OCI-LY1 (cell line): Measurements from ENCODE around the gene JAKMIP3.

Source experiments
- H2AFZ ChIP-seq: fragments of 200-600 bp; sonication (generic), shearing (Covaris generic); 2 replicates; pipeline ENCODE4 v1.6.0; 2014; ENCODE audit warnings: antibody characterized with exemption, mild to moderate bottlenecking, low read length
- H3F3A ChIP-seq: fragments of 200-600 bp; sonication (generic), shearing (Covaris generic); 2 replicates; pipeline ENCODE4 v1.6.0; 2014; ENCODE audit warnings: mild to moderate bottlenecking, antibody characterized with exemption, low read length, moderate library complexity; ENCODE audit not compliant: insufficient read depth
- H3K27ac ChIP-seq: fragments of 200-600 bp; sonication (generic); 2 replicates; pipeline ENCODE4 v1.5.1; 2014; ENCODE audit warnings: low read length, mixed run types, mild to moderate bottlenecking, low read depth; ENCODE audit not compliant: poor library complexity, severe bottlenecking
- H3K27me3 ChIP-seq: fragments of 200-600 bp; sonication (generic); 2 replicates; pipeline ENCODE4 v1.6.0; 2014; ENCODE audit warnings: antibody characterized with exemption, mild to moderate bottlenecking, low read length, moderate library complexity; ENCODE audit not compliant: insufficient read depth
- H3K36me3 ChIP-seq: fragments of 200-600 bp; sonication (generic); 2 replicates; pipeline ENCODE4 v1.6.1; 2014; ENCODE audit warnings: mild to moderate bottlenecking, antibody characterized with exemption, low read length, moderate library complexity, mixed read lengths; ENCODE audit not compliant: insufficient read depth
- H3K4me1 ChIP-seq: fragments of 200-600 bp; sonication (generic); 2 replicates; pipeline ENCODE4 v1.5.1; 2014; ENCODE audit warnings: mild to moderate bottlenecking, low read length, moderate library complexity; ENCODE audit not compliant: insufficient read depth, severe bottlenecking
- H3K4me2 ChIP-seq: fragments of 200-600 bp; sonication (generic), shearing (Covaris generic); 2 replicates; pipeline ENCODE4 v1.6.1; 2014; ENCODE audit warnings: low read length
- H3K4me3 ChIP-seq: fragments of 200-600 bp; sonication (generic); 2 replicates; pipeline ENCODE4 v1.5.1; 2014; ENCODE audit warnings: low read length, low read depth, mild to moderate bottlenecking, mixed read lengths; ENCODE audit not compliant: poor library complexity, severe bottlenecking
- H3K79me2 ChIP-seq: fragments of 200-600 bp; shearing (Covaris generic); 2 replicates; pipeline ENCODE4 v1.6.1; 2016; ENCODE audit warnings: mixed run types, low read length, mixed read lengths; ENCODE audit not compliant: insufficient read depth
- H3K9ac ChIP-seq: fragments of 200-600 bp; sonication (generic), shearing (Covaris generic); 2 replicates; pipeline ENCODE4 v1.6.1; 2014; ENCODE audit warnings: mild to moderate bottlenecking, low read length, mixed read lengths
- H3K9me2 ChIP-seq: fragments of 200-600 bp; sonication (generic), shearing (Covaris generic); 2 replicates; pipeline ENCODE4 v1.6.1; 2014; ENCODE audit warnings: low read depth, mild to moderate bottlenecking, low read length, mixed read lengths
- H3K9me3 ChIP-seq: fragments of 200-600 bp; shearing (Covaris generic); 2 replicates; pipeline ENCODE4 v1.6.1; 2014; ENCODE audit warnings: low read length, mixed read lengths
- H4K20me1 ChIP-seq: fragments of 200-600 bp; sonication (generic), shearing (Covaris generic); 2 replicates; pipeline ENCODE4 v1.6.0; 2016; ENCODE audit warnings: mild to moderate bottlenecking, low read length; ENCODE audit not compliant: insufficient read depth
- CTCF ChIP-seq: fragments of 200-600 bp; sonication (generic), shearing (Covaris generic); IDR thresholded peaks from 2 replicates; pipeline ENCODE4 v1.5.1; 2017; ENCODE audit warnings: mild to moderate bottlenecking, antibody characterized with exemption, low read length, moderate library complexity, mixed read lengths
- EZH2 ChIP-seq: fragments of 200-600 bp; sonication (generic), shearing (Covaris generic); IDR thresholded peaks from 2 replicates; pipeline ENCODE4 v1.8.0; 2017; ENCODE audit warnings: borderline replicate concordance, mixed run types, mild to moderate bottlenecking, antibody characterized with exemption, low read length, moderate library complexity, mixed read lengths

The JAKMIP3 gene

DNA sequence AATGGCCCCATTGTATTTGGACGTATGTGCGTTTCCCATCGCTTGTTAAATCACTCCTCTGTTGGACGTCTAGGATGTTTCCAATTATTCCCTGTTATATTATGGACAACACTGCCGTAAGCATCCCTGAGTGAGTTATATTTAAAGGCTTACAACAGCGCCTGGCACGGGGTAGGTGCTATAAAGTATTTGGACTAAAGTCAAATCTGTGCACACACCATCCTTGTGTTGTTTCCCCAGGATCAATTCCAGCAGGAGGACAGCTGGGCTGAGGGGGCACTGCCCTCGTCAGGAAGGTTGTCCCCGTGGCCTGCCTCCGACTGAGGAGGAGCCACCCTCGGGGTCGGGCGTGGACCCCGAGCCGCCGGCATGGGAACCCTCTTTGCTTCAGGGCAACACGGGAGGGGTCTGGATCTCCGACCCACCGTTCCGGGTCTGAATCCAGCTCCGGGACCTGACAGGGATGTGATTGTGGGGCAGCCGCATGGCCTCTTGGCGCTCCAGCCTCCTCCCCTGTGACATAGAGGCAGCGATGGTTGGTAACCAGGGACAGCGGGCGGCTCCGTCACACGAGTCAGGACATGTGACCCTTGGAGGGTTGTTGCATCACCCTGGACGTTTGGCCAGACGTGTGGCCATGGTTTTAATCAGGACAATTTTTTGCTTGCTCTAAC lies 1.5 kb upstream of the JAKMIP3 start:
- H2AFZ ChIP-seq: no peak overlapping the region
- H3K9ac ChIP-seq: no peak overlapping the region
- no peaks in the 10 kb centered on the region for H4K20me1 ChIP-seq
- H3K9me2 ChIP-seq: no peaks in the 10 kb centered on the region
- no peak overlapping the region for H3K4me3 ChIP-seq
- H3K36me3 ChIP-seq: no peaks in the 10 kb centered on the region
- H3K9me3 ChIP-seq: no peaks in the 10 kb centered on the region
- H3K4me2 ChIP-seq: no peak overlapping the region
- TF ChIP-seq CTCF (no peak), EZH2 (no peak)
- no peaks in the 10 kb centered on the region for H3K4me1 ChIP-seq
- no peak overlapping the region for H3K27ac ChIP-seq
- H3F3A ChIP-seq: no peaks in the 10 kb centered on the region
- H3K27me3 ChIP-seq: no peaks in the 10 kb centered on the region
- no peaks in the 10 kb centered on the region for H3K79me2 ChIP-seq

DNA sequence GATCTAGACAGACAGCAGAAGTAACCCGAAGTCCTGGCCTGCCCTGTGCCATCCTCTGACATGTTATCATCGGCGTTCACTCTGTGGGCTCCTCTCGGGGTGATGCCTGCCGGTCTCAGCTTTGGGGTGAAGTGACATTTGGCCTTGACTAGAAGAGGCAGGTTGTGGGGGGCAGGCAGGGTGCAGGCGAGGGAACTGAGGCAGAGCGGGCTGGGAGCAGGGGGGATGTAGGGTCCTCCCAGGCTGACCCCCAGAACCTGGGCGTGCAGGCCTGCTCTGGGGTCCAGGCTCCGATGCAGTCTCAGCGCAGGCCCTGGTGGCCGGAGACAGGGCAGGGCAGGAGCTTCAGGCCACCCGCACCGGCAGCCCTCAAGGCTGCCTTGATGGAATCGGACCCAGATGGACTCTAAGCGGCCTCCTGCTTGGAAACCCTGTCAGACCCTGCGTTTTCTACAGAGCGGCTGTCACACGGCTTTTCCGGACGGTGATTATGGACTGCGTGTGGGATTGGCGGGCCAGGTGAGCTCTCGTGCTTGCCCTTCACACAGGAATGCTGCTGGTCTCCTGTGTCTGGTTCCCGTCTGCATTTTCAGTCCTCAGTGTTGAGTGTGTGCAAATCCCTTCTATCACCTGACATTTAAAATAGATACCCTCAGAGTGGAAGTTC lies 842 bp upstream of the JAKMIP3 start:
- Histone ChIP-seq H3K4me3 (no peak overlapping the region), H3K27me3 (no peaks in the 10 kb centered on the region)

DNA sequence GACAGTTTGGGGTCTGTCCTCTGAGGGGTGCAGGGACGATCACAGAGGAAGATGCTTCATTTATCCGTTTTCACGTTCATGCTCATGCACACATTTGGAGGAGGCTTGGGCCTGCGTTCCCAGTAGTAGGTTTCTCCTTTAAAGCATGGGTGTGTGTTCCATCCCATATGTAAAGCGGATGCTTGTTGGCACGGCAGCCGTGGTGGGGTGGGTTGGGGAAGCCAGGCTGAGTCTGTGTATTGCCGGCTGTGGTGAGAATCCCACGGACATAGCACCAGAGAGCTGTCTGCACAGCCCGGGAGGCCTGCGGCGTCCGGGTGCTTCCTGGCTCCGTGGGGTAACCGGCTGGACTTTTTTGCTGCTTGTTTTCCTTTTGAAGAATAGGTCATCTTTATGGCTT lies 440 bp downstream of the JAKMIP3 start:
- no peaks in the 10 kb centered on the region for H3K36me3 ChIP-seq
- H3K9me2 ChIP-seq: no peaks in the 10 kb centered on the region
- no peaks in the 10 kb centered on the region for H3K27me3 ChIP-seq
- no peak overlapping the region for H3K4me3 ChIP-seq
- no peak overlapping the region for H3K27ac ChIP-seq
- H4K20me1 ChIP-seq: no peaks in the 10 kb centered on the region
- H3K9ac ChIP-seq: no peak overlapping the region
- no peaks in the 10 kb centered on the region for H3K79me2 ChIP-seq
- no peaks in the 10 kb centered on the region for H3K4me1 ChIP-seq
- H2AFZ ChIP-seq: no peak overlapping the region
- H3K9me3 ChIP-seq: no peaks in the 10 kb centered on the region
- no peaks in the 10 kb centered on the region for H3F3A ChIP-seq
- TF ChIP-seq CTCF (no peak), EZH2 (no peak)
- no peak overlapping the region for H3K4me2 ChIP-seq

More for the DNA sequence above, 842 bp upstream of the JAKMIP3 start:
- Histone ChIP-seq H3K9me3 (no peaks in the 10 kb centered on the region), H2AFZ (no peak overlapping the region), H3F3A (no peaks in the 10 kb centered on the region), H3K27ac (no peak overlapping the region), H3K9ac (no peak overlapping the region), H3K36me3 (no peaks in the 10 kb centered on the region), H3K4me2 (no peak overlapping the region), H3K4me1 (no peaks in the 10 kb centered on the region), H4K20me1 (no peaks in the 10 kb centered on the region), H3K79me2 (no peaks in the 10 kb centered on the region), H3K9me2 (no peaks in the 10 kb centered on the region)
- TF ChIP-seq CTCF (no peak), EZH2 (no peak)
